Right lobe of liver (tissue), 4 donors: ENCODE results near the gene AMELY.

ENCODE experiments used
- POLR2A ChIP-seq: fragments of 450-650 bp; IDR thresholded peaks from one replicate; pipeline ENCODE4 v1.6.1; 2017; ENCODE audit warnings: antibody characterized with exemption, mild to moderate bottlenecking
- TF ChIP-seq, protein P1 (sequence below), 4 donors: fragments of 200-600 bp in 3 of 4; fragments of 450-650 bp in 1 of 4; IDR thresholded peaks; one replicate each; pipeline versions ENCODE4 v1.5.1 to v1.8.0; 2016 to 2022; ENCODE audit warnings: antibody characterized with exemption in 4 of 4, mild to moderate bottlenecking in 2 of 4
- donor health status: DM: no; HTN: no; CAD: no.
- donor health status: DM: no; HTN: no; CAD: no.
- donor health status: DM: no; HTN: yes; CAD: no.

GRCh38 chrY:6948378-6948777 lies 36.8 kb upstream of the AMELY start:
- TF ChIP-seq, protein P1, sequence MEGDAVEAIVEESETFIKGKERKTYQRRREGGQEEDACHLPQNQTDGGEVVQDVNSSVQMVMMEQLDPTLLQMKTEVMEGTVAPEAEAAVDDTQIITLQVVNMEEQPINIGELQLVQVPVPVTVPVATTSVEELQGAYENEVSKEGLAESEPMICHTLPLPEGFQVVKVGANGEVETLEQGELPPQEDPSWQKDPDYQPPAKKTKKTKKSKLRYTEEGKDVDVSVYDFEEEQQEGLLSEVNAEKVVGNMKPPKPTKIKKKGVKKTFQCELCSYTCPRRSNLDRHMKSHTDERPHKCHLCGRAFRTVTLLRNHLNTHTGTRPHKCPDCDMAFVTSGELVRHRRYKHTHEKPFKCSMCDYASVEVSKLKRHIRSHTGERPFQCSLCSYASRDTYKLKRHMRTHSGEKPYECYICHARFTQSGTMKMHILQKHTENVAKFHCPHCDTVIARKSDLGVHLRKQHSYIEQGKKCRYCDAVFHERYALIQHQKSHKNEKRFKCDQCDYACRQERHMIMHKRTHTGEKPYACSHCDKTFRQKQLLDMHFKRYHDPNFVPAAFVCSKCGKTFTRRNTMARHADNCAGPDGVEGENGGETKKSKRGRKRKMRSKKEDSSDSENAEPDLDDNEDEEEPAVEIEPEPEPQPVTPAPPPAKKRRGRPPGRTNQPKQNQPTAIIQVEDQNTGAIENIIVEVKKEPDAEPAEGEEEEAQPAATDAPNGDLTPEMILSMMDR (IDR thresholded peaks at IDR 0.05), result no peak
- TF ChIP-seq POLR2A, result no peak
